GM12878 (cell line): Measurements from ENCODE around the gene SHC1. TPM values are rescaled to one million over a fixed set of nuclear protein-coding genes. Genes with fewer than 3 reads are reported as not detected.

Experiments used
- CHD1 ChIP-seq: IDR thresholded peaks from 2 replicates; pipeline ENCODE4 v1.6.1; 2012; ENCODE audit warnings: low read depth, low read length, improper control_type of control experiment
- CREM ChIP-seq: IDR thresholded peaks from 2 replicates; pipeline ENCODE4 v1.6.1; 2014; ENCODE audit warnings: antibody characterized with exemption, low read depth
- ESRRA ChIP-seq: IDR thresholded peaks from 2 replicates; pipeline ENCODE4 v1.6.1; 2012; ENCODE audit warnings: mild to moderate bottlenecking, low read length, improper control_type of control experiment
- FOS ChIP-seq: IDR thresholded peaks from 3 replicates; pipeline ENCODE4 v1.6.1; 2011; ENCODE audit warnings: borderline replicate concordance; ENCODE audit not compliant: insufficient read length; ENCODE audit errors: extremely low read depth
- GATAD2B ChIP-seq: fragments of 450-650 bp; conservative IDR thresholded peaks from 2 replicates; pipeline ENCODE4 v1.6.1; 2017; ENCODE audit warnings: low read depth, mild to moderate bottlenecking, moderate library complexity
- HCFC1 ChIP-seq: fragments of 150-350 bp; IDR thresholded peaks from 2 replicates; pipeline ENCODE4 v1.6.1; 2014; ENCODE audit warnings: low read length
- MTA3 ChIP-seq: IDR thresholded peaks from 2 replicates; pipeline ENCODE4 v1.6.1; 2012; ENCODE audit warnings: low read length, inconsistent platforms, borderline replicate concordance
- NFIC ChIP-seq: IDR thresholded peaks from 2 replicates; pipeline ENCODE4 v1.6.1; 2012; ENCODE audit warnings: low read depth, mild to moderate bottlenecking, inconsistent platforms, low read length, moderate library complexity
- PKNOX1 ChIP-seq: fragments of 450-650 bp; IDR thresholded peaks from 2 replicates; pipeline ENCODE4 v1.6.1; 2016; ENCODE audit warnings: mild to moderate bottlenecking
- POLR2AphosphoS2 ChIP-seq: IDR thresholded peaks from 2 replicates; pipeline ENCODE4 v1.6.1; 2011; ENCODE audit warnings: low read depth, mild to moderate bottlenecking, low read length, improper control_type of control experiment, moderate library complexity
- SKIL ChIP-seq: fragments of 450-650 bp; IDR thresholded peaks from 2 replicates; pipeline ENCODE4 v1.6.1; 2017; ENCODE audit warnings: mild to moderate bottlenecking, low read depth, inconsistent platforms; ENCODE audit not compliant: poor library complexity, severe bottlenecking
- SP1 ChIP-seq: IDR thresholded peaks from one replicate; pipeline ENCODE4 v1.6.1; 2011; ENCODE audit warnings: low read depth, low read length
- TCF7 ChIP-seq: IDR thresholded peaks from 2 replicates; pipeline ENCODE4 v1.6.1; 2014; ENCODE audit warnings: antibody characterized with exemption, borderline replicate concordance
- YY1 ChIP-seq: IDR thresholded peaks from 2 replicates; pipeline ENCODE4 v1.6.1; 2011; ENCODE audit warnings: low read depth, mild to moderate bottlenecking, low read length
- ZNF622 ChIP-seq: fragments of 450-650 bp; IDR thresholded peaks from 2 replicates; pipeline ENCODE4 v1.6.1; 2017; ENCODE audit warnings: mild to moderate bottlenecking, inconsistent platforms
- polyA plus RNA-seq, 11 experiments: library from polyadenylated mRNA; depleted of rRNA in 4 of 11; unstranded in 6 of 11; stranded (reverse) in 5 of 11; fragments of >200 nt; fragmentation: Nextera tagmentation in 4 of 11; fragmentation: Illumina TruSeq in 1 of 11; extraction: Ambion mirVana in 4 of 11; extraction: Trizol in 1 of 11; gene quantifications; 1 replicate in 1 of 11; 2 replicates in 10 of 11; pipeline versions ENCODE4 v1.2.1 to v1.2.3, GENCODE V29; 2011 to 2016; ENCODE audit warnings: inconsistent platforms in 2 of 11, missing spikeins in 2 of 11, low read depth in 1 of 11
- total RNA-seq, 4 experiments: library from RNA; depleted of rRNA in 3 of 4; stranded (reverse); fragments of >200 nt in 3 of 4; fragmentation: Illumina TruSeq in 1 of 4; extraction: Trizol in 1 of 4; gene quantifications; 2 replicates each; pipeline versions ENCODE4 v1.2.1 to v1.2.3, GENCODE V29; 2013 to 2021
- TF ChIP-seq, protein P1 (sequence below): fragments of 450-650 bp; IDR thresholded peaks from 2 replicates; pipeline ENCODE4 v1.6.1; 2016; ENCODE audit warnings: mild to moderate bottlenecking
- TF ChIP-seq, protein P2 (sequence below): fragments of 450-650 bp; formaldehyde crosslinking; IDR thresholded peaks from 2 replicates; pipeline ENCODE4 v1.4.0; 2022; ENCODE audit warnings: mild to moderate bottlenecking, moderate library complexity
- TF ChIP-seq, protein P3 (sequence below): fragments of 450-650 bp; formaldehyde crosslinking; IDR thresholded peaks from 2 replicates; pipeline ENCODE4 v1.4.0; 2020; ENCODE audit warnings: mild to moderate bottlenecking, moderate library complexity

The SHC1 gene
- total and polyA plus RNA-seq, 10 of the 15 experiments (the other 5 are each of a cell fraction or from before 2014, with no cell fraction given), result 2.6 to 49.3 (median 25.2) TPM

GRCh38 chr1:154974102-154974807 lies 3.7 kb upstream of the SHC1 start, which contains the start of gene CKS1B (continued):
- TF ChIP-seq SKIL (peak; percentile 25), MTA3 (no peak), HCFC1 (peak; percentile 45), ZNF622 (no peak), NFIC (0 out of 2 replicates have a peak, but pooled peaks have one; percentile 3), FOS (peak; percentile 91), CREM (peak; percentile 78), TCF7 (no peak), SP1 (peak; percentile 97), ESRRA (no peak), PKNOX1 (peak; percentile 91), POLR2AphosphoS2 (peak; percentile 52; the same call in 1 of the 2 replicates), CHD1 (no peak), YY1 (0 out of 2 replicates have a peak, but pooled peaks have one; percentile 55), GATAD2B (peak; percentile 56)
- TF ChIP-seq, protein P1, sequence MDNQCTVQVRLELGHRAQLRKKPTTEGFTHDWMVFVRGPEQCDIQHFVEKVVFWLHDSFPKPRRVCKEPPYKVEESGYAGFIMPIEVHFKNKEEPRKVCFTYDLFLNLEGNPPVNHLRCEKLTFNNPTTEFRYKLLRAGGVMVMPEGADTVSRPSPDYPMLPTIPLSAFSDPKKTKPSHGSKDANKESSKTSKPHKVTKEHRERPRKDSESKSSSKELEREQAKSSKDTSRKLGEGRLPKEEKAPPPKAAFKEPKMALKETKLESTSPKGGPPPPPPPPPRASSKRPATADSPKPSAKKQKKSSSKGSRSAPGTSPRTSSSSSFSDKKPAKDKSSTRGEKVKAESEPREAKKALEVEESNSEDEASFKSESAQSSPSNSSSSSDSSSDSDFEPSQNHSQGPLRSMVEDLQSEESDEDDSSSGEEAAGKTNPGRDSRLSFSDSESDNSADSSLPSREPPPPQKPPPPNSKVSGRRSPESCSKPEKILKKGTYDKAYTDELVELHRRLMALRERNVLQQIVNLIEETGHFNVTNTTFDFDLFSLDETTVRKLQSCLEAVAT, result 0 out of 2 replicates have a peak, but pooled peaks have one; percentile 21
- TF ChIP-seq, protein P2, sequence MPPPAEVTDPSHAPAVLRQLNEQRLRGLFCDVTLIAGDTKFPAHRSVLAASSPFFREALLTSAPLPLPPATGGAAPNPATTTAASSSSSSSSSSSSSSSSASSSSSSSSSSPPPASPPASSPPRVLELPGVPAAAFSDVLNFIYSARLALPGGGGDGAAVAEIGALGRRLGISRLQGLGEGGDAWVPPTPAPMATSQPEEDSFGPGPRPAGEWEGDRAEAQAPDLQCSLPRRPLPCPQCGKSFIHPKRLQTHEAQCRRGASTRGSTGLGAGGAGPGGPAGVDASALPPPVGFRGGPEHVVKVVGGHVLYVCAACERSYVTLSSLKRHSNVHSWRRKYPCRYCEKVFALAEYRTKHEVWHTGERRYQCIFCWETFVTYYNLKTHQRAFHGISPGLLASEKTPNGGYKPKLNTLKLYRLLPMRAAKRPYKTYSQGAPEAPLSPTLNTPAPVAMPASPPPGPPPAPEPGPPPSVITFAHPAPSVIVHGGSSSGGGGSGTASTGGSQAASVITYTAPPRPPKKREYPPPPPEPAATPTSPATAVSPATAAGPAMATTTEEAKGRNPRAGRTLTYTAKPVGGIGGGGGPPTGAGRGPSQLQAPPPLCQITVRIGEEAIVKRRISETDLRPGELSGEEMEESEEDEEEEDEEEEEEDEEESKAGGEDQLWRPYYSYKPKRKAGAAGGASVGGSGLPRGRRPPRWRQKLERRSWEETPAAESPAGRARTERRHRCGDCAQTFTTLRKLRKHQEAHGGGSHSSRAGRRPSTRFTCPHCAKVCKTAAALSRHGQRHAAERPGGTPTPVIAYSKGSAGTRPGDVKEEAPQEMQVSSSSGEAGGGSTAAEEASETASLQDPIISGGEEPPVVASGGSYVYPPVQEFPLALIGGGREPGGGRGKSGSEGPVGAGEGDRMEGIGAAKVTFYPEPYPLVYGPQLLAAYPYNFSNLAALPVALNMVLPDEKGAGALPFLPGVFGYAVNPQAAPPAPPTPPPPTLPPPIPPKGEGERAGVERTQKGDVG (CRISPR knock-in tag), result no peak
- TF ChIP-seq, protein P3, sequence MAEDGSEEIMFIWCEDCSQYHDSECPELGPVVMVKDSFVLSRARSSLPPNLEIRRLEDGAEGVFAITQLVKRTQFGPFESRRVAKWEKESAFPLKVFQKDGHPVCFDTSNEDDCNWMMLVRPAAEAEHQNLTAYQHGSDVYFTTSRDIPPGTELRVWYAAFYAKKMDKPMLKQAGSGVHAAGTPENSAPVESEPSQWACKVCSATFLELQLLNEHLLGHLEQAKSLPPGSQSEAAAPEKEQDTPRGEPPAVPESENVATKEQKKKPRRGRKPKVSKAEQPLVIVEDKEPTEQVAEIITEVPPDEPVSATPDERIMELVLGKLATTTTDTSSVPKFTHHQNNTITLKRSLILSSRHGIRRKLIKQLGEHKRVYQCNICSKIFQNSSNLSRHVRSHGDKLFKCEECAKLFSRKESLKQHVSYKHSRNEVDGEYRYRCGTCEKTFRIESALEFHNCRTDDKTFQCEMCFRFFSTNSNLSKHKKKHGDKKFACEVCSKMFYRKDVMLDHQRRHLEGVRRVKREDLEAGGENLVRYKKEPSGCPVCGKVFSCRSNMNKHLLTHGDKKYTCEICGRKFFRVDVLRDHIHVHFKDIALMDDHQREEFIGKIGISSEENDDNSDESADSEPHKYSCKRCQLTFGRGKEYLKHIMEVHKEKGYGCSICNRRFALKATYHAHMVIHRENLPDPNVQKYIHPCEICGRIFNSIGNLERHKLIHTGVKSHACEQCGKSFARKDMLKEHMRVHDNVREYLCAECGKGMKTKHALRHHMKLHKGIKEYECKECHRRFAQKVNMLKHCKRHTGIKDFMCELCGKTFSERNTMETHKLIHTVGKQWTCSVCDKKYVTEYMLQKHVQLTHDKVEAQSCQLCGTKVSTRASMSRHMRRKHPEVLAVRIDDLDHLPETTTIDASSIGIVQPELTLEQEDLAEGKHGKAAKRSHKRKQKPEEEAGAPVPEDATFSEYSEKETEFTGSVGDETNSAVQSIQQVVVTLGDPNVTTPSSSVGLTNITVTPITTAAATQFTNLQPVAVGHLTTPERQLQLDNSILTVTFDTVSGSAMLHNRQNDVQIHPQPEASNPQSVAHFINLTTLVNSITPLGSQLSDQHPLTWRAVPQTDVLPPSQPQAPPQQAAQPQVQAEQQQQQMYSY (CRISPR knock-in tag), result no peak
